ENCODE measurements around the gene EMID1.

The EMID1 gene

GRCh38 chr22:29195118-29195963, 10.4 kb upstream of the EMID1 start:
- no peak for DNase-seq

GRCh38 chr22:29195964-29196666, 9.6 kb upstream of the EMID1 start:
- no peak for DNase-seq

GRCh38 chr22:29197096-29197495, 8.6 kb upstream of the EMID1 start:
- DNase-seq, result no peak

GRCh38 chr22:29198240-29198639, 7.5 kb upstream of the EMID1 start:
- no peak for DNase-seq

- no peak for DNase-seq
Observed at GRCh38 chr22:29199702-29200400, 5.8 kb upstream of the EMID1 start.

- DNase-seq, result no peak
Observed at GRCh38 chr22:29200901-29201300, 4.8 kb upstream of the EMID1 start.

- peak; percentile 8 for DNase-seq
Observed at GRCh38 chr22:29201782-29202181, 3.9 kb upstream of the EMID1 start.

- DNase-seq, result peak; percentile 78
Observed at GRCh38 chr22:29202212-29203192, 3.2 kb upstream of the EMID1 start.

GRCh38 chr22:29203488-29204454, 1.9 kb upstream of the EMID1 start:
- no peak for DNase-seq

GRCh38 chr22:29204455-29205183, 1.1 kb upstream of the EMID1 start:
- DNase-seq, result peak; percentile 20

- DNase-seq, result no peak
Observed at GRCh38 chr22:29205252-29205593, 473 bp upstream of the EMID1 start.

GRCh38 chr22:29206372-29207242, 911 bp downstream of the EMID1 start:
- DNase-seq, result peak; percentile 11

- no peak for DNase-seq
Observed at GRCh38 chr22:29207243-29207550, 1.5 kb downstream of the EMID1 start.

- peak; percentile 5 for DNase-seq
Observed at GRCh38 chr22:29207562-29208501, 2.1 kb downstream of the EMID1 start.

- DNase-seq, result peak; percentile 38
Observed at GRCh38 chr22:29208502-29208862, 2.8 kb downstream of the EMID1 start.

- peak; percentile 11 for DNase-seq
Observed at GRCh38 chr22:29208879-29209623, 3.4 kb downstream of the EMID1 start.

- DNase-seq, result peak; percentile 4
Observed at GRCh38 chr22:29209624-29209929, 3.9 kb downstream of the EMID1 start.

- DNase-seq, result peak; percentile 8
Observed at GRCh38 chr22:29211066-29211465, 5.4 kb downstream of the EMID1 start.

Data from 8988T (cell line).